Ovary (tissue), 3 donors: Measurements from ENCODE around the gene TXNRD2.

Experiments
- CTCF ChIP-seq, 3 donors: fragments of 450-650 bp in 2 of 3; fragments of 200-600 bp in 1 of 3; IDR thresholded peaks; one replicate each; pipeline versions ENCODE4 v1.5.1 to v1.8.0; 2016 to 2022; ENCODE audit warnings: antibody characterized with exemption in 3 of 3, mild to moderate bottlenecking in 1 of 3
- EP300 ChIP-seq: sonication (generic); formaldehyde crosslinking; IDR thresholded peaks from one replicate; pipeline ENCODE4 v1.6.1; 2017; ENCODE audit warnings: antibody characterized with exemption
- POLR2A ChIP-seq: fragments of 450-650 bp; IDR thresholded peaks from one replicate; pipeline ENCODE4 v1.6.1; 2017; ENCODE audit warnings: antibody characterized with exemption, mild to moderate bottlenecking, moderate library complexity
- donor health status: DM: no; HTN: no; CAD: no.

GRCh38 chr22:19962909-19963806 is 21.5 kb upstream of the TXNRD2 start:
- TF ChIP-seq CTCF (IDR thresholded peaks at IDR 0.05) = no peak
- TF ChIP-seq POLR2A = no peak
- no peak for TF ChIP-seq EP300
